Measurements from ENCODE around the gene PDIK1L. TPM values are rescaled to one million over a fixed set of nuclear protein-coding genes. Genes with fewer than 3 reads are reported as not detected.

The PDIK1L gene
- total and polyA plus RNA-seq, 10 donors: 2.5 to 14.1 (median 10.5) TPM

DNA sequence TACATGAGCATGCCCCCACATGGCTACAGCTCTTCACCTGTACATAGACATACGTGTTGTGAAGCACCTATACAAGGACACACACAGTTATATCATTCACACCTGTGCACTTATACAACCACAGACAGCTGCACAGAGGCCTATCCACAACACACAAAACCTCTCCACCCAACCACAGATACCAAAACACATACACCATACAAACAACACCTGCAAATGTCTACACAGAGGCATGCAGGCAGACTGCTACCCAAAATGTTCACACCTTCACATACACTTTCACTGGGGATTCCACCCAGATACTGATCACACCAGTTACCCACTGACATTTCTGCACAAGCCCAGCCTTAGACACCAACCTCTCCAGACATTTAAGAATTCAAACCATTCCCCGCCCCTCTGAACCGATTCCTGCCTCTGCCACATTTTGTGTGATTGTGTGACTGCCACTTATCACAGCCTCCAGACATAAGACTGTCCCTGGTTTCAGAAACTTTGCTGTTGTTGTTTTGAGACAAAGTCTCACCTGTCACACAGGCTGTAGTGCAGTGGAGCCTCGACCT is 55.2 kb downstream of the PDIK1L start:
- no peak overlapping the region for H3K27ac ChIP-seq
- WGBS, 5 donors: 67 to 81% (median 79%) methylated on average over 4 of the region's 4 CpGs
- TF ChIP-seq POLR2AphosphoS5 (IDR thresholded peaks at IDR 0.05) (no peak), POLR2A (IDR thresholded peaks at IDR 0.05) (no peak)
- TF ChIP-seq, protein P1, sequence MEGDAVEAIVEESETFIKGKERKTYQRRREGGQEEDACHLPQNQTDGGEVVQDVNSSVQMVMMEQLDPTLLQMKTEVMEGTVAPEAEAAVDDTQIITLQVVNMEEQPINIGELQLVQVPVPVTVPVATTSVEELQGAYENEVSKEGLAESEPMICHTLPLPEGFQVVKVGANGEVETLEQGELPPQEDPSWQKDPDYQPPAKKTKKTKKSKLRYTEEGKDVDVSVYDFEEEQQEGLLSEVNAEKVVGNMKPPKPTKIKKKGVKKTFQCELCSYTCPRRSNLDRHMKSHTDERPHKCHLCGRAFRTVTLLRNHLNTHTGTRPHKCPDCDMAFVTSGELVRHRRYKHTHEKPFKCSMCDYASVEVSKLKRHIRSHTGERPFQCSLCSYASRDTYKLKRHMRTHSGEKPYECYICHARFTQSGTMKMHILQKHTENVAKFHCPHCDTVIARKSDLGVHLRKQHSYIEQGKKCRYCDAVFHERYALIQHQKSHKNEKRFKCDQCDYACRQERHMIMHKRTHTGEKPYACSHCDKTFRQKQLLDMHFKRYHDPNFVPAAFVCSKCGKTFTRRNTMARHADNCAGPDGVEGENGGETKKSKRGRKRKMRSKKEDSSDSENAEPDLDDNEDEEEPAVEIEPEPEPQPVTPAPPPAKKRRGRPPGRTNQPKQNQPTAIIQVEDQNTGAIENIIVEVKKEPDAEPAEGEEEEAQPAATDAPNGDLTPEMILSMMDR (IDR thresholded peaks at IDR 0.05 in 8 of 11, conservative IDR thresholded peaks at IDR 0.05 in 3 of 11): no peak
- H3K36me3 ChIP-seq: peaks cover 0 to 9% (median 0%) of the 10 kb centered on the region in 6 donors
- peaks cover 0 to 33% (median 13%) of the 10 kb centered on the region in 7 donors for H3K27me3 ChIP-seq (replicated peaks in 1 of 7)
- intact Hi-C loops (cut with DNase I; ENCODE audit: low total_unique reads): no loop called here
- DNase-seq: no peak
- H3K4me3 ChIP-seq: no peak overlapping the region
- no peaks in the 10 kb centered on the region for H3K9me3 ChIP-seq
- H3K4me1 ChIP-seq: peaks cover 12 to 57% (median 44%) of the 10 kb centered on the region in 6 donors

DNA sequence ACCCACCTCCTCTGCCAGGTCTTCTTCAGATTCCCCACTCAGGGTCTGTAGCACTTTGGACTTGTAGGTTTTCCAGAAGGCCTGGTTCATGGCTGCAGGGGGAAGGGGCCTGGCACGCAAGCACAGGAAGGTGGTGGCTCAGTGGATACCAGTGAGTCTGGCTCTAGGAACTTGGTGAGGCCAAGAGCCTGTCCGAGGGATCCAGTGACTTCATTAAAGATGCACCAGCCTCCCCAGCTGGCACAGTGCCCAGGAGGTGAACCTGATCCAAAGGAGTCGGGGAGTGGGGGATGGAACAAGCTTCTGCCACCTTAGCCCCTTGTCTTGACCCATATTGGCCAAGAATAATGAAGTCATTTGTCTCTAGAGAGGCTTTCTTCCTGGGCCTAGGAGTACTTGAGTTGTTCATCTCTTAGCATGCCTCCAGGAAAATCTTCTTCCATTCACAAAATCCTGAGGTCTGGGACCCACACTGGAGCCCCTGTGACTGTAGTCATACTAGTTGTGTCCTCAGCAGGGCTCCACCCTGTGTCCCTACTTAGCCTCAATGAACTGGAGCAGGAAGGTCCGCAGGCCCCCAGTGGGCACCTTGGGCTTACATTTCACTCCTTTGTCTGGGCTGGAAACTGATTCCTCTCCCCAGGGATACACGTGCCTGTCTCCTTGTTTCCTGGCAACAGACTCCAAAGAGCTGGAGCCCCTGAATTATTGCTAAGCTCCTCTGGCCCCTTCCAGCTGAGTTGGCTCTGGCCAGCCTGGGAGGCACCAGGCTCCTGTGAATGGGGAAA is 57.0 kb downstream of the PDIK1L start, which contains the start of gene C1orf232:
C1orf232 (minus strand) TSS at position 554 of the 788 bp plus-strand sequence; CDS start at position 90, 464 bp downstream.
- Histone ChIP-seq H3K4me3 (peak within 1 kb of the TSS; percentile 56 to 86 (median 76)), H3K36me3 (peaks cover 0 to 10% (median 0%) of the 10 kb centered on the region in 6 donors), H3K27ac (peak within 1 kb of the TSS; percentile 55 to 89 (median 86)), H3K4me1 (peaks cover 12 to 42% (median 33%) of the 10 kb centered on the region in 6 donors), H3K9me3 (no peaks in the 10 kb centered on the region), H3K27me3 (replicated peaks in 1 of 7) (peaks cover 0 to 17% (median 4%) of the 10 kb centered on the region in 7 donors)
- WGBS, 5 donors: 78 to 88% (median 87%) methylated on average over 4 to 5 of the region's 5 CpGs
- intact Hi-C loops (cut with DNase I; ENCODE audit: low total_unique reads): no loop called here
- DNase-seq: no peak
- TF ChIP-seq, protein P1 (IDR thresholded peaks at IDR 0.05 in 8 of 11, conservative IDR thresholded peaks at IDR 0.05 in 3 of 11): no peak
- TF ChIP-seq POLR2AphosphoS5 (IDR thresholded peaks at IDR 0.05): no peak
- TF ChIP-seq POLR2A (IDR thresholded peaks at IDR 0.05): no peak

DNA sequence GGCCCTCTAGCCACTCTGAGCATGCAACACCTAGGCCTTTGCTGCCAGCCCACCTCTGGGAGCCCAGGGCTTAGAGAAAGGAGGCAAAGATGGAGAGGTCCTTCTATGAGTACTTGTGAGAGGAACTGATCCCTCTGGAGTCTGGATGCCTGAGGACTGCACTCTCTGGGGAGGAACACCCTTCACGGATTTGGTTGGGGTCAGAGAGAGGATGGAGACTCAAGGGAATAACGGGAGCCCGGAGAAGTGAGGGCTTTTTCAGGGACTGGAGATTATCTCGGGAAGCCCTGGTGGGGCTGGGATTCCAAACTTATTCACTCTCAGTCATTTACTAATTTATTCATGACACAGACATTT is 57.6 kb downstream of the PDIK1L start:
- intact Hi-C loops (cut with DNase I; ENCODE audit: low total_unique reads): no loop called here
- TF ChIP-seq, protein P1 (IDR thresholded peaks at IDR 0.05 in 8 of 11, conservative IDR thresholded peaks at IDR 0.05 in 3 of 11): no peak
- TF ChIP-seq POLR2AphosphoS5 (IDR thresholded peaks at IDR 0.05) (no peak), POLR2A (IDR thresholded peaks at IDR 0.05) (no peak)
- WGBS, 5 donors: 69 to 90% (median 73%) methylated on average over 4 of the region's 4 CpGs
- Histone ChIP-seq H3K9me3 (no peaks in the 10 kb centered on the region), H3K27me3 (replicated peaks in 1 of 7) (peaks cover 0 to 11% (median 0%) of the 10 kb centered on the region in 7 donors), H3K36me3 (peaks cover 0 to 10% (median 0%) of the 10 kb centered on the region in 6 donors), H3K27ac (peak overlapping the region; percentile 55 to 89 (median 86)), H3K4me3 (peak overlapping the region in 5 of 8 donors; percentile 75 to 86 (median 77)), H3K4me1 (peaks cover 9 to 36% (median 27%) of the 10 kb centered on the region in 6 donors)
- DNase-seq: no peak
